Suprapubic skin (tissue), 4 donors: Measurements from ENCODE around the gene LITAFD. TPM values are rescaled to one million over a fixed set of nuclear protein-coding genes. Genes with fewer than 3 reads are reported as not detected.

Experiments used
- DNase-seq, 2 donors: peaks; one replicate each; pipeline ENCODE4 v3.0.0-alpha.2; 2019; ENCODE audit warnings: low spot score in 2 of 2
- H3K27ac ChIP-seq: fragments of 200-600 bp; sonication (generic); one replicate; pipeline ENCODE4 v1.5.1; 2019
- H3K27me3 ChIP-seq: fragments of 200-600 bp; sonication (generic); one replicate; pipeline ENCODE4 v1.5.1; 2019
- H3K36me3 ChIP-seq: fragments of 200-600 bp; sonication (generic); one replicate; pipeline ENCODE4 v1.5.1; 2019
- H3K4me1 ChIP-seq: fragments of 200-600 bp; sonication (generic); one replicate; pipeline ENCODE4 v1.5.1; 2019
- H3K4me3 ChIP-seq: fragments of 200-600 bp; sonication (generic); one replicate; pipeline ENCODE4 v1.5.1; 2019; ENCODE audit warnings: mild to moderate bottlenecking
- H3K9me3 ChIP-seq: fragments of 200-600 bp; sonication (generic); one replicate; pipeline ENCODE4 v1.5.1; 2019
- EP300 ChIP-seq: sonication (generic); formaldehyde crosslinking; IDR thresholded peaks from one replicate; pipeline ENCODE4 v1.6.1; 2017; ENCODE audit warnings: antibody characterized with exemption
- POLR2A ChIP-seq, 2 donors: fragments of 450-650 bp; IDR thresholded peaks; one replicate each; pipeline ENCODE4 v1.6.1; 2017; ENCODE audit warnings: antibody characterized with exemption in 2 of 2, mild to moderate bottlenecking in 2 of 2, moderate library complexity in 2 of 2
- POLR2AphosphoS5 ChIP-seq, 3 donors: sonication (generic); formaldehyde crosslinking; IDR thresholded peaks; one replicate each; pipeline ENCODE4 v1.6.1; 2017; ENCODE audit warnings: antibody characterized with exemption in 3 of 3
- WGBS: methylation state at CpG from one replicate; pipeline ENCODE4 v1.1.5; 2018; 5-methylcytosine and 5-hydroxymethylcytosine counted together
- total RNA-seq, 4 donors: library from RNA; depleted of rRNA; stranded (reverse); fragments of >200 nt; gene quantifications; one replicate each; pipeline ENCODE4 v1.1.0, GENCODE V29; 2016
- TF ChIP-seq, protein P1 (sequence below), 2 donors: fragments of 200-600 bp in 1 of 2; fragments of 450-650 bp in 1 of 2; sonication (generic) in 1 of 2; IDR thresholded peaks; one replicate each; pipeline ENCODE4 v1.5.1; 2016 to 2019; ENCODE audit warnings: antibody characterized with exemption in 2 of 2, mild to moderate bottlenecking in 1 of 2, moderate library complexity in 1 of 2

Gene LITAFD
- total RNA-seq, 4 donors from 2014 or later, result not detected

DNA sequence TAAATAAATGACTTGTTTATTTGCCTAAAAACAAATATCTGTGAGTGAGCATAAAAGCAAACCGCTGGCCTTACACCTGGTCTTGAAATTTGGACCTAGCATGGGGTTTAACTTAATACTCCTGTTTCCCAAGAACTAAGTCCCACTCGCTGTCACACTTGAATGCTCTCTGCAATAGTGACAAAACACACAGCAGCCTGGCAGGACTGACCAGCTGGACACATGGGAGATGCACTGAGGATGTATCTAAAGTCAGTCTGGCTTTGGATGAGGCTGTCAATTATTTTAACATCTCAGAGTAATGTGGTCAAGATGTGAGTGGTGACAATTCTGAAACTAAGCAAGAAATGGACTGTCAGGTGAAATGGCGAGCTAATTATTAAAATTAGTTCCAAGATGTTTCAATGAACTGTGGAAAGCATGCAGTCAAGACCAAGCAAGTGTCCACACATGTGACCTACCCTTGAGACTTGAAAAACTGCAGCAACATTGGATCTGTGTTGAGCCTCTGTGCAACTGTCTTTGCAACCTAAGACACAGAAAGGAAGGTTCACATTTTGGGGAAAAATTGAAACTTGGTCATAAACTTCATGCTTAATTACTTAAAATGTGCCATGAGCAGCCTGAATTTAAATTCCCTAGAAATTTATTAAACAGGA is 16.6 kb downstream of the LITAFD start:
- Histone ChIP-seq H3K27me3 (no peaks in the 10 kb centered on the region), H3K36me3 (peaks cover 100% of the 10 kb centered on the region), H3K27ac (no peak overlapping the region), H3K9me3 (no peaks in the 10 kb centered on the region), H3K4me3 (no peak overlapping the region), H3K4me1 (no peaks in the 10 kb centered on the region)
- WGBS, result 97% methylated on average over 3 of the region's 3 CpGs
- TF ChIP-seq EP300, result no peak
- TF ChIP-seq POLR2AphosphoS5 (IDR thresholded peaks at IDR 0.05), result no peak
- TF ChIP-seq, protein P1, sequence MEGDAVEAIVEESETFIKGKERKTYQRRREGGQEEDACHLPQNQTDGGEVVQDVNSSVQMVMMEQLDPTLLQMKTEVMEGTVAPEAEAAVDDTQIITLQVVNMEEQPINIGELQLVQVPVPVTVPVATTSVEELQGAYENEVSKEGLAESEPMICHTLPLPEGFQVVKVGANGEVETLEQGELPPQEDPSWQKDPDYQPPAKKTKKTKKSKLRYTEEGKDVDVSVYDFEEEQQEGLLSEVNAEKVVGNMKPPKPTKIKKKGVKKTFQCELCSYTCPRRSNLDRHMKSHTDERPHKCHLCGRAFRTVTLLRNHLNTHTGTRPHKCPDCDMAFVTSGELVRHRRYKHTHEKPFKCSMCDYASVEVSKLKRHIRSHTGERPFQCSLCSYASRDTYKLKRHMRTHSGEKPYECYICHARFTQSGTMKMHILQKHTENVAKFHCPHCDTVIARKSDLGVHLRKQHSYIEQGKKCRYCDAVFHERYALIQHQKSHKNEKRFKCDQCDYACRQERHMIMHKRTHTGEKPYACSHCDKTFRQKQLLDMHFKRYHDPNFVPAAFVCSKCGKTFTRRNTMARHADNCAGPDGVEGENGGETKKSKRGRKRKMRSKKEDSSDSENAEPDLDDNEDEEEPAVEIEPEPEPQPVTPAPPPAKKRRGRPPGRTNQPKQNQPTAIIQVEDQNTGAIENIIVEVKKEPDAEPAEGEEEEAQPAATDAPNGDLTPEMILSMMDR (IDR thresholded peaks at IDR 0.05), result no peak
- TF ChIP-seq POLR2A (IDR thresholded peaks at IDR 0.05), result no peak
- DNase-seq, result no peak

GRCh38 chr16:8899709-8900317 is 17.7 kb downstream of the LITAFD start:
- no peaks in the 10 kb centered on the region for H3K9me3 ChIP-seq
- WGBS, result 92% methylated on average over 9 of the region's 9 CpGs
- no peak overlapping the region for H3K4me3 ChIP-seq
- H3K4me1 ChIP-seq, result no peaks in the 10 kb centered on the region
- no peaks in the 10 kb centered on the region for H3K27me3 ChIP-seq
- no peak overlapping the region for H3K27ac ChIP-seq
- H3K36me3 ChIP-seq, result peaks cover 100% of the 10 kb centered on the region
- DNase-seq, result no peak
- TF ChIP-seq, protein P1 (IDR thresholded peaks at IDR 0.05), result no peak
- TF ChIP-seq POLR2AphosphoS5 (IDR thresholded peaks at IDR 0.05) (no peak), POLR2A (IDR thresholded peaks at IDR 0.05) (no peak), EP300 (no peak)

DNA sequence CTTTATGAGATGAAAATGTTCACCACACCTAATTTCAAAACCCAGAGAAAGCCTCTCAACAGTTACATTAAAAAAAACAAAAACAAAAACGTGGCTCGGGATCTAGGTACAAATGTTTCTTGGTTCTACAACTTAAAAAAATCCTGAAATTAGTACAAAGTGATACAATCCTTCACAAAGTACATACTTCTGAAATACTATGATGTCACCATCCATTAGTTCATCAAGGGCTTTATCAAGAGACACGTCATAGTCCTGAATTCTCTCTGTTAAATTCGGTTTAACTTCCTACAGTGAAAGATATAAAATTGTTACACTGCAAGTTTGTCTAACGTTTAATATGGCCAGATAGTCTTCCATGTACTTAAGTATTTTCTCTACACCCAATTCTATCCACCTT is 18.2 kb downstream of the LITAFD start:
- H3K4me1 ChIP-seq, result no peaks in the 10 kb centered on the region
- WGBS, result 82% methylated on average over 5 of the region's 5 CpGs
- peaks cover 100% of the 10 kb centered on the region for H3K36me3 ChIP-seq
- DNase-seq, result no peak
- H3K9me3 ChIP-seq, result no peaks in the 10 kb centered on the region
- H3K27me3 ChIP-seq, result no peaks in the 10 kb centered on the region
- TF ChIP-seq, protein P1 (IDR thresholded peaks at IDR 0.05), result no peak
- no peak for TF ChIP-seq POLR2A (IDR thresholded peaks at IDR 0.05)
- no peak for TF ChIP-seq EP300
- no peak for TF ChIP-seq POLR2AphosphoS5 (IDR thresholded peaks at IDR 0.05)
- H3K27ac ChIP-seq, result no peak overlapping the region
- no peak overlapping the region for H3K4me3 ChIP-seq

- TF ChIP-seq, protein P1 (IDR thresholded peaks at IDR 0.05), result no peak
- TF ChIP-seq POLR2AphosphoS5 (IDR thresholded peaks at IDR 0.05) (no peak), EP300 (no peak), POLR2A (IDR thresholded peaks at IDR 0.05) (no peak)
- H3K27me3 ChIP-seq, result no peaks in the 10 kb centered on the region
- WGBS, result 86% methylated on average over 13 of the region's 13 CpGs
These were observed 19.2 kb downstream of the LITAFD start for GRCh38 chr16:8901320-8901861.

GRCh38 chr16:8903004-8903403 is 20.9 kb downstream of the LITAFD start:
- H3K36me3 ChIP-seq, result peaks cover 100% of the 10 kb centered on the region
- no peak for TF ChIP-seq EP300
- no peak for TF ChIP-seq POLR2A (IDR thresholded peaks at IDR 0.05)
- no peak for TF ChIP-seq POLR2AphosphoS5 (IDR thresholded peaks at IDR 0.05)
- TF ChIP-seq, protein P1 (IDR thresholded peaks at IDR 0.05), result no peak
- H3K27ac ChIP-seq, result no peak overlapping the region
- no peak overlapping the region for H3K4me3 ChIP-seq
- no peaks in the 10 kb centered on the region for H3K27me3 ChIP-seq
- no peaks in the 10 kb centered on the region for H3K4me1 ChIP-seq
- no peak for DNase-seq
- no peaks in the 10 kb centered on the region for H3K9me3 ChIP-seq
- WGBS, result 96% methylated on average over 9 of the region's 9 CpGs

More at GRCh38 chr16:8901320-8901861, 19.2 kb downstream of the LITAFD start:
- no peak for DNase-seq
- no peaks in the 10 kb centered on the region for H3K4me1 ChIP-seq
- H3K9me3 ChIP-seq, result no peaks in the 10 kb centered on the region
- peaks cover 100% of the 10 kb centered on the region for H3K36me3 ChIP-seq
- no peak overlapping the region for H3K4me3 ChIP-seq
- H3K27ac ChIP-seq, result no peak overlapping the region
